ENCODE measurements around the gene GPANK1. TPM values are rescaled to one million over a fixed set of nuclear protein-coding genes. Genes with fewer than 3 reads are reported as not detected.

GPANK1 gene
- total and polyA plus RNA-seq, 10 of the 15 experiments (the other 5 are each of a cell fraction or from before 2014, with no cell fraction given), result 11.7 to 36.3 (median 17.5) TPM

DNA sequence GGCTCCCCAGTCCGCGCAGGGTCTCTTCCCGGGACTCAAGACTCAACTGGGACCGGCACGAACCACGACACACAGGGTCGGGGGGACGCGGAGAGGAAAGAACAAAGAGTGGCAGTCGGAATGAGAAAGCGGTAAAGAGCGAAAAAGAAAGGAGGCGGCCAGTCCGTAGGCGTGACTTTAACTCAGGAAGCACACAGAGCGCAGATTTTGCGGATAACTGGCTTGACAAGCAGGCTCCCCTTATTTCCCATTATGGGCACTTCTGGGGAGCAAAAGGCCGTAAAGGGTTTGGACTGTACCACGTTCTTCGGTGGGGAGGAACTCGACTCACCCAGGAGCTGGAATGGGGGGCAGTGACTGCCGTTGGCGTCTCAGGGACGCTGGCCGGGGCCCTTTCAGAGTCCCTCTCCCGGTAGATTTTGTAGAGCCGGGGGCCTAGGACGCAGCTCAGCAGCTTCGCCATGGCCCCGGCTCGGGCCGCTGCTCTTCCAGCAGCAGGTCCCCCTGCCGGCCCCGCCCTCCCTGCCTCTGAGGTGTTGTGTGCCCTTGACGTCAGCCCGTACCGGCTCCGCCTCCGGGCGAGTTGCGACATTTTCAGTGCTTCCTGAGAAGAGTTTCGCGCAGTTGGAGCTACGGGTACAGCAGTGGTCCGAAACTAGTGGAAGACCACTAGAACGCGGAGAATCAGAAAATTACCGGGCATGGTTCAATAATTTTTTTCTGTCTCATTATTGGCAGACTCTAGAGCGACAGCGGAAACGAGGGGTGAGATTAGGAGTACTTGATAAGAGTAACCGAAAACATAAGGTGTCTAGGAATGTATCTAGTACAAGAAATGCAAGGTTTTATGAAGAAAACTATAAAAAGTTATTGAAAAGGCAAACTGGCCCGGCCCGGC lies 38.3 kb upstream of the GPANK1 start, which contains the start of gene ABHD16A (continued):
- TF ChIP-seq, protein P1, sequence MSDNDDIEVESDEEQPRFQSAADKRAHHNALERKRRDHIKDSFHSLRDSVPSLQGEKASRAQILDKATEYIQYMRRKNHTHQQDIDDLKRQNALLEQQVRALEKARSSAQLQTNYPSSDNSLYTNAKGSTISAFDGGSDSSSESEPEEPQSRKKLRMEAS (IDR thresholded peaks at IDR 0.05; ENCODE audit: low read depth, low read length), result no peak; the same call in none of the 2 replicates
- TF ChIP-seq, protein P2, sequence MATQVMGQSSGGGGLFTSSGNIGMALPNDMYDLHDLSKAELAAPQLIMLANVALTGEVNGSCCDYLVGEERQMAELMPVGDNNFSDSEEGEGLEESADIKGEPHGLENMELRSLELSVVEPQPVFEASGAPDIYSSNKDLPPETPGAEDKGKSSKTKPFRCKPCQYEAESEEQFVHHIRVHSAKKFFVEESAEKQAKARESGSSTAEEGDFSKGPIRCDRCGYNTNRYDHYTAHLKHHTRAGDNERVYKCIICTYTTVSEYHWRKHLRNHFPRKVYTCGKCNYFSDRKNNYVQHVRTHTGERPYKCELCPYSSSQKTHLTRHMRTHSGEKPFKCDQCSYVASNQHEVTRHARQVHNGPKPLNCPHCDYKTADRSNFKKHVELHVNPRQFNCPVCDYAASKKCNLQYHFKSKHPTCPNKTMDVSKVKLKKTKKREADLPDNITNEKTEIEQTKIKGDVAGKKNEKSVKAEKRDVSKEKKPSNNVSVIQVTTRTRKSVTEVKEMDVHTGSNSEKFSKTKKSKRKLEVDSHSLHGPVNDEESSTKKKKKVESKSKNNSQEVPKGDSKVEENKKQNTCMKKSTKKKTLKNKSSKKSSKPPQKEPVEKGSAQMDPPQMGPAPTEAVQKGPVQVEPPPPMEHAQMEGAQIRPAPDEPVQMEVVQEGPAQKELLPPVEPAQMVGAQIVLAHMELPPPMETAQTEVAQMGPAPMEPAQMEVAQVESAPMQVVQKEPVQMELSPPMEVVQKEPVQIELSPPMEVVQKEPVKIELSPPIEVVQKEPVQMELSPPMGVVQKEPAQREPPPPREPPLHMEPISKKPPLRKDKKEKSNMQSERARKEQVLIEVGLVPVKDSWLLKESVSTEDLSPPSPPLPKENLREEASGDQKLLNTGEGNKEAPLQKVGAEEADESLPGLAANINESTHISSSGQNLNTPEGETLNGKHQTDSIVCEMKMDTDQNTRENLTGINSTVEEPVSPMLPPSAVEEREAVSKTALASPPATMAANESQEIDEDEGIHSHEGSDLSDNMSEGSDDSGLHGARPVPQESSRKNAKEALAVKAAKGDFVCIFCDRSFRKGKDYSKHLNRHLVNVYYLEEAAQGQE (IDR thresholded peaks at IDR 0.05; ENCODE audit: low read depth, low read length), result no peak
- TF ChIP-seq HCFC1 (IDR thresholded peaks at IDR 0.05; ENCODE audit: low read length) (peak; percentile 62), CBX5 (IDR thresholded peaks at IDR 0.05; ENCODE audit: low read depth) (no peak), GATAD2B (conservative IDR thresholded peaks at IDR 0.05; ENCODE audit: low read depth) (no peak), CBX3 (IDR thresholded peaks at IDR 0.05; ENCODE audit: borderline replicate concordance, low read depth) (no peak), ETV6 (conservative IDR thresholded peaks at IDR 0.05 in 1 of 2, IDR thresholded peaks at IDR 0.05 in 1 of 2; ENCODE audit: borderline replicate concordance in 1 of 2, low read depth in 1 of 2) (no peak), TARDBP (IDR thresholded peaks at IDR 0.05; ENCODE audit: borderline replicate concordance) (no peak), MTA2 (IDR thresholded peaks at IDR 0.05; ENCODE audit: low read depth) (0 out of 2 replicates have a peak, but pooled peaks have one; percentile 25), NFYA (IDR thresholded peaks at IDR 0.05; ENCODE audit: borderline replicate concordance, low read depth, low read length) (no peak), SP1 (IDR thresholded peaks at IDR 0.05; ENCODE audit: low read depth, low read length) (no peak), BRCA1 (IDR thresholded peaks at IDR 0.05; ENCODE audit: low read depth, low read length) (no peak), KLF5 (IDR thresholded peaks at IDR 0.05; ENCODE audit: partially characterized antibody) (peak; percentile 98), SREBF1 (IDR thresholded peaks at IDR 0.05; ENCODE audit: low read length) (peak; percentile 91), MEF2A (IDR thresholded peaks at IDR 0.05; ENCODE audit: insufficient read depth, low read depth, low read length) (0 out of 2 replicates have a peak, but pooled peaks have one; percentile 45), NR2C2 (IDR thresholded peaks at IDR 0.05; ENCODE audit: borderline replicate concordance, control insufficient read depth, insufficient read length, low read depth) (no peak), EZH2 (IDR thresholded peaks at IDR 0.05; ENCODE audit: borderline replicate concordance, control insufficient read depth, low read depth, low read length) (no peak), TAF1 (IDR thresholded peaks at IDR 0.05; ENCODE audit: borderline replicate concordance, low read depth, low read length) (peak; percentile 52)
- TF ChIP-seq, protein P3, sequence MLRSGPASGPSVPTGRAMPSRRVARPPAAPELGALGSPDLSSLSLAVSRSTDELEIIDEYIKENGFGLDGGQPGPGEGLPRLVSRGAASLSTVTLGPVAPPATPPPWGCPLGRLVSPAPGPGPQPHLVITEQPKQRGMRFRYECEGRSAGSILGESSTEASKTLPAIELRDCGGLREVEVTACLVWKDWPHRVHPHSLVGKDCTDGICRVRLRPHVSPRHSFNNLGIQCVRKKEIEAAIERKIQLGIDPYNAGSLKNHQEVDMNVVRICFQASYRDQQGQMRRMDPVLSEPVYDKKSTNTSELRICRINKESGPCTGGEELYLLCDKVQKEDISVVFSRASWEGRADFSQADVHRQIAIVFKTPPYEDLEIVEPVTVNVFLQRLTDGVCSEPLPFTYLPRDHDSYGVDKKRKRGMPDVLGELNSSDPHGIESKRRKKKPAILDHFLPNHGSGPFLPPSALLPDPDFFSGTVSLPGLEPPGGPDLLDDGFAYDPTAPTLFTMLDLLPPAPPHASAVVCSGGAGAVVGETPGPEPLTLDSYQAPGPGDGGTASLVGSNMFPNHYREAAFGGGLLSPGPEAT (IDR thresholded peaks at IDR 0.05; ENCODE audit: low read depth), result peak; percentile 78; the same call in 1 of the 2 replicates
- TF ChIP-seq, protein P4, sequence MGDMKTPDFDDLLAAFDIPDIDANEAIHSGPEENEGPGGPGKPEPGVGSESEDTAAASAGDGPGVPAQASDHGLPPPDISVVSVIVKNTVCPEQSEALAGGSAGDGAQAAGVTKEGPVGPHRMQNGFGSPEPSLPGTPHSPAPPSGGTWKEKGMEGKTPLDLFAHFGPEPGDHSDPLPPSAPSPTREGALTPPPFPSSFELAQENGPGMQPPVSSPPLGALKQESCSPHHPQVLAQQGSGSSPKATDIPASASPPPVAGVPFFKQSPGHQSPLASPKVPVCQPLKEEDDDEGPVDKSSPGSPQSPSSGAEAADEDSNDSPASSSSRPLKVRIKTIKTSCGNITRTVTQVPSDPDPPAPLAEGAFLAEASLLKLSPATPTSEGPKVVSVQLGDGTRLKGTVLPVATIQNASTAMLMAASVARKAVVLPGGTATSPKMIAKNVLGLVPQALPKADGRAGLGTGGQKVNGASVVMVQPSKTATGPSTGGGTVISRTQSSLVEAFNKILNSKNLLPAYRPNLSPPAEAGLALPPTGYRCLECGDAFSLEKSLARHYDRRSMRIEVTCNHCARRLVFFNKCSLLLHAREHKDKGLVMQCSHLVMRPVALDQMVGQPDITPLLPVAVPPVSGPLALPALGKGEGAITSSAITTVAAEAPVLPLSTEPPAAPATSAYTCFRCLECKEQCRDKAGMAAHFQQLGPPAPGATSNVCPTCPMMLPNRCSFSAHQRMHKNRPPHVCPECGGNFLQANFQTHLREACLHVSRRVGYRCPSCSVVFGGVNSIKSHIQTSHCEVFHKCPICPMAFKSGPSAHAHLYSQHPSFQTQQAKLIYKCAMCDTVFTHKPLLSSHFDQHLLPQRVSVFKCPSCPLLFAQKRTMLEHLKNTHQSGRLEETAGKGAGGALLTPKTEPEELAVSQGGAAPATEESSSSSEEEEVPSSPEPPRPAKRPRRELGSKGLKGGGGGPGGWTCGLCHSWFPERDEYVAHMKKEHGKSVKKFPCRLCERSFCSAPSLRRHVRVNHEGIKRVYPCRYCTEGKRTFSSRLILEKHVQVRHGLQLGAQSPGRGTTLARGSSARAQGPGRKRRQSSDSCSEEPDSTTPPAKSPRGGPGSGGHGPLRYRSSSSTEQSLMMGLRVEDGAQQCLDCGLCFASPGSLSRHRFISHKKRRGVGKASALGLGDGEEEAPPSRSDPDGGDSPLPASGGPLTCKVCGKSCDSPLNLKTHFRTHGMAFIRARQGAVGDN (IDR thresholded peaks at IDR 0.05), result 0 out of 2 replicates have a peak, but pooled peaks have one; percentile 8

Measured in GM12878 (cell line).